ENCODE results near the gene HSP90AB1. TPM values are rescaled to one million over a fixed set of nuclear protein-coding genes. Genes with fewer than 3 reads are reported as not detected.
A peak's percentile ranks its signal among the peaks of the same experiment; 100 is the strongest.

HSP90AB1 gene
- total and polyA plus RNA-seq, 2 of the 8 experiments (the other 6 are each of a cell fraction or from before 2014, with no cell fraction given): 1,564 to 2,297 TPM

DNA sequence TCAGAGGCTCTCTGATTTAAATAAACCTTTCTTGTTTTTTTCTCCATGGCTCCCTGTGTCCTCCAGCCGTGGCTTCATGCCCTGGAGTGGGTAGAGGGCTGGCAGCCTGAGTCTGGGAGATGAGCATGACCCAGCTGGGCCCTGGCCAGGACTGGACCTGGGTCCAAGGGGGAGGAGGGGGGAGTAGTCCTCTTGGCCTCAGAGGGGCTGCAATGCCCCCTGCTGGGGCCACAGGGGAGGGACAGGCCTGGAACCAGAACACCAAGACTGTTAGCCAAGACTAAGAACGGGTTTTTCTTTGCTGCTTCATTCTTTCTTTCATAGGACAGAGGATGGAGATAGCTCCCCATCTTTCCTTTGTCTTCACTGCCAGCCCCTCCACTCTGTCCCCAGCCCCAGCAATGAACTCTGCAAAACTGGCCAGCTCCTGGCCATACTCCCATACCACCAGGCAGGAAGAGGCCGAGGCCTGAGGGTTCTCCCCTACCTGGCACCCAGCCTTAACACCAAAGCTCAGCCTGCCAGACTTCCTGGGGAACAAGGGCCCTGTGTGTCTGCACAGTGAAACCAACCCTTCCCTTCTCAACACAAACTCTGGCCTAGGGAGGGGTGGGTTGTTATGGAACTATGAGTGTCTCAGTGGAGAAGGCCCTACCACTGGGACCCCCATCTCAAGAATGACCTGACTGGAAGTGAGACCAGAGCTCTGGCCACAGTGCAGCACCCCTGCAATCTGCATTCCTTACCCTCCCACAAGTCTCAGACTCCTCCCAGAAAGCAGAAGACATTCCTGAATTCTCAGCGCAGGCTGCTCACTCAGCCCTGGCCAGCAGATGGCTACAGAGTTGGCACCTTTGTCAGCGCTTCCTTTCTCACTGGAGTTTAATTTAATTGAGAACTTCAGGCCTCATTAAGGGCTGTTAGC is 12.5 kb upstream of the HSP90AB1 start (continued):
- TF ChIP-seq POU5F1 (IDR thresholded peaks at IDR 0.05; ENCODE audit: low read depth, low read length): no peak
- TF ChIP-seq SIN3A (conservative IDR thresholded peaks at IDR 0.05 in 1 of 2, IDR thresholded peaks at IDR 0.05 in 1 of 2; ENCODE audit: low read depth in 1 of 2, low read length in 2 of 2): 0 out of 4 replicates have a peak, but pooled peaks of 1 of the 2 experiments have one; percentile 34
- no peak for TF ChIP-seq RBBP5 (IDR thresholded peaks at IDR 0.05; ENCODE audit: borderline replicate concordance, low read depth, low read length)
- TF ChIP-seq TEAD4 (IDR thresholded peaks at IDR 0.05; ENCODE audit: low read depth, low read length): peak; percentile 89
- peak; percentile 61; the same call in 1 of the 2 replicates for TF ChIP-seq TAF1 (IDR thresholded peaks at IDR 0.05; ENCODE audit: low read depth, low read length)
- no peak for TF ChIP-seq GTF2F1 (IDR thresholded peaks at IDR 0.05; ENCODE audit: borderline replicate concordance, low read depth, low read length)
- no peak for TF ChIP-seq SP2 (IDR thresholded peaks at IDR 0.05; ENCODE audit: low read length)
- TF ChIP-seq GABPA (IDR thresholded peaks at IDR 0.05; ENCODE audit: borderline replicate concordance, insufficient read depth, low read length): no peak
- TF ChIP-seq KDM1A (IDR thresholded peaks at IDR 0.05; ENCODE audit: borderline replicate concordance, low read length): no peak
- no peak for TF ChIP-seq HDAC2 (IDR thresholded peaks at IDR 0.05; ENCODE audit: borderline replicate concordance in 1 of 2, low read depth in 2 of 2, low read length in 2 of 2)
- TF ChIP-seq TBP (IDR thresholded peaks at IDR 0.05; ENCODE audit: low read depth, low read length): peak; percentile 48; the same call in 1 of the 2 replicates
- TF ChIP-seq SUZ12 (IDR thresholded peaks at IDR 0.05; ENCODE audit: low read length): no peak
- no peak for TF ChIP-seq NRF1 (IDR thresholded peaks at IDR 0.05; ENCODE audit: low read depth, low read length)
- TF ChIP-seq SRF (IDR thresholded peaks at IDR 0.05; ENCODE audit: low read depth, low read length): no peak
- TF ChIP-seq ZNF274 (IDR thresholded peaks at IDR 0.05; ENCODE audit: borderline replicate concordance, extremely low read depth, low read length): no peak
- no peak for TF ChIP-seq ASH2L (IDR thresholded peaks at IDR 0.05; ENCODE audit: low read length)
